Suprapubic skin (tissue), 4 donors: ENCODE results near the gene COL5A2. TPM values are rescaled to one million over a fixed set of nuclear protein-coding genes. Genes with fewer than 3 reads are reported as not detected.

Experiments used
- DNase-seq, 2 donors: peaks; one replicate each; pipeline ENCODE4 v3.0.0-alpha.2; 2019; ENCODE audit warnings: low spot score in 2 of 2
- H3K27ac ChIP-seq: fragments of 200-600 bp; sonication (generic); one replicate; pipeline ENCODE4 v1.5.1; 2019
- H3K27me3 ChIP-seq: fragments of 200-600 bp; sonication (generic); one replicate; pipeline ENCODE4 v1.5.1; 2019
- H3K36me3 ChIP-seq: fragments of 200-600 bp; sonication (generic); one replicate; pipeline ENCODE4 v1.5.1; 2019
- H3K4me1 ChIP-seq: fragments of 200-600 bp; sonication (generic); one replicate; pipeline ENCODE4 v1.5.1; 2019
- H3K4me3 ChIP-seq: fragments of 200-600 bp; sonication (generic); one replicate; pipeline ENCODE4 v1.5.1; 2019; ENCODE audit warnings: mild to moderate bottlenecking
- H3K9me3 ChIP-seq: fragments of 200-600 bp; sonication (generic); one replicate; pipeline ENCODE4 v1.5.1; 2019
- EP300 ChIP-seq: sonication (generic); formaldehyde crosslinking; IDR thresholded peaks from one replicate; pipeline ENCODE4 v1.6.1; 2017; ENCODE audit warnings: antibody characterized with exemption
- POLR2A ChIP-seq, 2 donors: fragments of 450-650 bp; IDR thresholded peaks; one replicate each; pipeline ENCODE4 v1.6.1; 2017; ENCODE audit warnings: antibody characterized with exemption in 2 of 2, mild to moderate bottlenecking in 2 of 2, moderate library complexity in 2 of 2
- POLR2AphosphoS5 ChIP-seq, 3 donors: sonication (generic); formaldehyde crosslinking; IDR thresholded peaks; one replicate each; pipeline ENCODE4 v1.6.1; 2017; ENCODE audit warnings: antibody characterized with exemption in 3 of 3
- WGBS: methylation state at CpG from one replicate; pipeline ENCODE4 v1.1.5; 2018; 5-methylcytosine and 5-hydroxymethylcytosine counted together
- total RNA-seq, 4 donors: library from RNA; depleted of rRNA; stranded (reverse); fragments of >200 nt; gene quantifications; one replicate each; pipeline ENCODE4 v1.1.0, GENCODE V29; 2016
- TF ChIP-seq, protein P1 (sequence below), 2 donors: fragments of 200-600 bp in 1 of 2; fragments of 450-650 bp in 1 of 2; sonication (generic) in 1 of 2; IDR thresholded peaks; one replicate each; pipeline ENCODE4 v1.5.1; 2016 to 2019; ENCODE audit warnings: antibody characterized with exemption in 2 of 2, mild to moderate bottlenecking in 1 of 2, moderate library complexity in 1 of 2

The COL5A2 gene
- 10 to 100 TPM; 14.1 to 17.6 (median 16.3) TPM for total RNA-seq

DNA sequence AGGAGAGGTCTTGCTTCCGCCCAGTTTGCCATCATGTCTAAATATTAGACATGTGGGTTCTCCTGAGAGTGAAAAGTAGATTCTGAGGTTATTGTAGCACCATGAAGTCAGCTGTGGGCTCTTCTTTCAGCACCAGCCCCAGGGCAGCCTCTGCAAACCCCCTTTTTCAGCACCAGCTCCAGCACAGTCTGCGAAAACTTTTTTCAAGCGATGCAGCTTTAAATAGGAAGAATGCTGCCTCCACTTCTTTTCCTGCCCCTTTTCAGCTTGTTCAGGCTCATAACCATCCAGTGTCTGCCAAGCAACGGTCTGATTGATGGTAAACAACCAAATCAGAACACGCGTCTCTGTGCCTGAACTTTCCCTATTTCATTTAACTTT, at the start of gene COL5A2:
Gene COL5A2, minus strand, starts transcription at position 192 of the 381 bp plus-strand sequence. Its CDS starts 157 bp downstream, at position 35.
- Histone ChIP-seq H3K27ac (peak within 1 kb of the TSS; percentile 76), H3K9me3 (no peaks in the 10 kb centered on the region), H3K4me1 (peaks cover 19% of the 10 kb centered on the region), H3K36me3 (no peaks in the 10 kb centered on the region), H3K27me3 (no peaks in the 10 kb centered on the region), H3K4me3 (peak within 1 kb of the TSS; percentile 54)
- peak in 1 of 2 donors; percentile 60 for DNase-seq
- WGBS, result 4% methylated on average over 6 of the region's 6 CpGs
- TF ChIP-seq POLR2A (IDR thresholded peaks at IDR 0.05), result no peak
- TF ChIP-seq, protein P1, sequence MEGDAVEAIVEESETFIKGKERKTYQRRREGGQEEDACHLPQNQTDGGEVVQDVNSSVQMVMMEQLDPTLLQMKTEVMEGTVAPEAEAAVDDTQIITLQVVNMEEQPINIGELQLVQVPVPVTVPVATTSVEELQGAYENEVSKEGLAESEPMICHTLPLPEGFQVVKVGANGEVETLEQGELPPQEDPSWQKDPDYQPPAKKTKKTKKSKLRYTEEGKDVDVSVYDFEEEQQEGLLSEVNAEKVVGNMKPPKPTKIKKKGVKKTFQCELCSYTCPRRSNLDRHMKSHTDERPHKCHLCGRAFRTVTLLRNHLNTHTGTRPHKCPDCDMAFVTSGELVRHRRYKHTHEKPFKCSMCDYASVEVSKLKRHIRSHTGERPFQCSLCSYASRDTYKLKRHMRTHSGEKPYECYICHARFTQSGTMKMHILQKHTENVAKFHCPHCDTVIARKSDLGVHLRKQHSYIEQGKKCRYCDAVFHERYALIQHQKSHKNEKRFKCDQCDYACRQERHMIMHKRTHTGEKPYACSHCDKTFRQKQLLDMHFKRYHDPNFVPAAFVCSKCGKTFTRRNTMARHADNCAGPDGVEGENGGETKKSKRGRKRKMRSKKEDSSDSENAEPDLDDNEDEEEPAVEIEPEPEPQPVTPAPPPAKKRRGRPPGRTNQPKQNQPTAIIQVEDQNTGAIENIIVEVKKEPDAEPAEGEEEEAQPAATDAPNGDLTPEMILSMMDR (IDR thresholded peaks at IDR 0.05), result no peak
- no peak for TF ChIP-seq EP300
- no peak for TF ChIP-seq POLR2AphosphoS5 (IDR thresholded peaks at IDR 0.05)

DNA sequence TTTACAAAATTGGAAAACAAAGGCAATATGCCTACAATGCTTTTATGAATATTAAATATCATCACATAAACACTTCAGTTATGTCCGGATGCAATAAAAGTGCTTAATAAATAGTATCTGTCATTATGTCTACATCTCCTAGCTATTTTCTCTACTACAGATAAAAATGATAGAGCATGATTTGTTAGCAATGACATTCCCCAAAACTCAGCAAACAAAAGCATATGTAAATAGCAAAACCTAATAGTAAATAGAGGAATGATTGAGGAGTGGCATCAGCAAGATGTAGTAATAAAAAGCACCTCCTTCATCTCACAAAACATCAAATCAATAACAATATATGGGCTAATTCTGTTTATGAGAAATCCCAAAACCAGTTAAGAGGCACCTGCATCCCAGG, 46.5 kb upstream of the COL5A2 start:
- TF ChIP-seq, protein P1 (IDR thresholded peaks at IDR 0.05), result no peak
- TF ChIP-seq POLR2AphosphoS5 (IDR thresholded peaks at IDR 0.05) (no peak), EP300 (no peak), POLR2A (IDR thresholded peaks at IDR 0.05) (no peak)
- 93% methylated on average over 1 of the region's 1 CpG for WGBS
- H3K36me3 ChIP-seq, result no peaks in the 10 kb centered on the region
- H3K27me3 ChIP-seq, result no peaks in the 10 kb centered on the region
- H3K9me3 ChIP-seq, result no peaks in the 10 kb centered on the region
- H3K4me3 ChIP-seq, result no peak overlapping the region
- DNase-seq, result no peak
- H3K27ac ChIP-seq, result no peak overlapping the region
- H3K4me1 ChIP-seq, result peaks cover 7% of the 10 kb centered on the region

DNA sequence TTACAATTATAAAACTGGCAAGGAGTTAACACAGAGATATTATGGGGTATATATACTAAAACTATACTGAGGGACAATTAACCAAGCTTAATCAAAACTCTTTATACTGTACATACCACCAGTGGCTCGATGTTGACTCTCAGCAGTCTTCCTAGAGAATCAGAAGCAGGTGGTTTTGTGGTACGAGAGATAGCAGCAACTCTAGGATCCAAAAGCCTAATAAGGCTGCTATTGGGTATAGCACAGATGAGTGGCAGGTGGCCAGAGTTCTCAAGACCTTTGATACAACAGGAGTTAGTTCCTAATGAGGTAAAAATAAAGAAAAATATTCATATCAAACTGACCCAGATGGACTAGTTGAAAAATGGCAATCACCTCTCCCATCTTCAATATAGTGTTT, 45.5 kb upstream of the COL5A2 start:
- no peaks in the 10 kb centered on the region for H3K9me3 ChIP-seq
- H3K27me3 ChIP-seq, result no peaks in the 10 kb centered on the region
- DNase-seq, result no peak
- no peak overlapping the region for H3K4me3 ChIP-seq
- WGBS, result 80% methylated on average over 2 of the region's 2 CpGs
- H3K4me1 ChIP-seq, result peaks cover 7% of the 10 kb centered on the region
- H3K27ac ChIP-seq, result no peak overlapping the region
- no peaks in the 10 kb centered on the region for H3K36me3 ChIP-seq
- TF ChIP-seq, protein P1 (IDR thresholded peaks at IDR 0.05), result no peak
- TF ChIP-seq EP300 (no peak), POLR2AphosphoS5 (IDR thresholded peaks at IDR 0.05) (no peak), POLR2A (IDR thresholded peaks at IDR 0.05) (no peak)

DNA sequence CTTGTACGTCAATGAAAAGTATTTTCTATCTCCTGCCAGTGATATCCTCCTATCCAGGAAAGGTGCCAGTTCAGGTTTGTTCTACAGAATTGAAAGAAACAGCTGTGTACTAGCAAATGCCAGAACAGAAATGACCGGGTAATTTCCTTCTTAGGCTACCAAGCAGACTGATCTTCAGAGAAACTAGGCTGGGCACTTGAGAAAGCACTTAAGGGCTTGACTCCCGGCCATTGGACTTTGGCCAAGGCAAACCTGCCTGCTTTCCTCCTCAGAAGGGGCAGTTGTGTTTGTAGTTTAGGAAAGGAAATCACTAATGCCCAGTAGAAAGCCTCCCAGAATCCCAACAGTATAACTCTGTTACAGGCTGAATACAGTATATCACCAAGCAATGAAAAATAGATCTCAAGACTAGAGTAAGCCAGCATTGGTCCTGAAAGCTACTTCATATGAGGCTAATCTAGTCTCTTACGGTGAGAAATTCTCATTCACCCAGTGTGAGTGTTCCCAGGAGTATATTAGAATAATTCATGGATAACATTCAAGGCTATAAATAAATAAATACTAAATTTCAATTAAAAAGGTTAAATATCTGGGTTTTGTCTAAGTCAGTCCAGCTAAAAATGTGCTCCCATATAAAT, 43.0 kb upstream of the COL5A2 start:
- Histone ChIP-seq H3K27me3 (no peaks in the 10 kb centered on the region), H3K36me3 (no peaks in the 10 kb centered on the region), H3K9me3 (no peaks in the 10 kb centered on the region), H3K4me3 (no peak overlapping the region), H3K4me1 (peaks cover 7% of the 10 kb centered on the region), H3K27ac (no peak overlapping the region)
- WGBS, result 37% methylated on average over 4 of the region's 4 CpGs
- DNase-seq, result no peak
- TF ChIP-seq EP300 (no peak), POLR2A (IDR thresholded peaks at IDR 0.05) (no peak), POLR2AphosphoS5 (IDR thresholded peaks at IDR 0.05) (no peak)
- TF ChIP-seq, protein P1 (IDR thresholded peaks at IDR 0.05), result no peak

DNA sequence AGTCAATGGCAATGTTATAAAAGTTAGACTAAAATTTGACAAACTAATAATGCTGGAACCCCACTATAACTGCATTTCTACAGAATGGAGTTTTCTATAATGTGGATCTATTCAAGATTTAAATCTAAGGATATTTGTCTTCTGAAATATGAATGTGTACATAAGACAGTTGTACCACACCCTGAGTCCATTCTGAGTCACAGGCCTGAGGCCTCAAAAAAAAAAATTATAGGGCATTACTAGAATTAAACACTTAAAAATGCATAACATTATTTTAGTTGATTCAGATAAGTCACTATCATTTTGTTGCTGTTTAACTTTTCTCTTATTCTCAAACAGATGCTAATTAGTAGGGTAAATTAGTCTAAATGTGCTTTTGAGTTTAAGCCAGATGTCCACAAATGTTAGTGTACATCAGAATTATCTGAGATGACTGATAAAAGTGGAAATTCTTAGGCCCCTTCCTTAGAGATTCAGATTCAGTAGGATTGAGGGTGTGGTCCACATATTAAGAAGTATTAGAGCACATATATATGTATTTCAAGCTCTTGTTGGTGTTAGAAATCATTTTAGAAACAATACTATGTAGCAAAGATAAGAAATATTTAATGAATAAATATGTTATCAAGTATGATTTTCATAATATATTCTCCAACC, 42.4 kb upstream of the COL5A2 start:
- no peaks in the 10 kb centered on the region for H3K27me3 ChIP-seq
- H3K27ac ChIP-seq, result no peak overlapping the region

More for the DNA sequence above, 42.4 kb upstream of the COL5A2 start:
- DNase-seq, result no peak
- Histone ChIP-seq H3K4me1 (peaks cover 7% of the 10 kb centered on the region), H3K36me3 (no peaks in the 10 kb centered on the region), H3K9me3 (no peaks in the 10 kb centered on the region), H3K4me3 (no peak overlapping the region)
- TF ChIP-seq, protein P1 (IDR thresholded peaks at IDR 0.05), result no peak
- TF ChIP-seq EP300, result no peak
- TF ChIP-seq POLR2AphosphoS5 (IDR thresholded peaks at IDR 0.05), result no peak
- no peak for TF ChIP-seq POLR2A (IDR thresholded peaks at IDR 0.05)
